ENCODE data around the gene VWA2. TPM values are rescaled to one million over a fixed set of nuclear protein-coding genes. Genes with fewer than 3 reads are reported as not detected.

VWA2 gene
- total RNA-seq, 1 donor from 2014 or later, result not detected

GRCh38 chr10:114258274-114258840, 19.3 kb downstream of the VWA2 start:
- intact Hi-C loops (cut with micrococcal nuclease), result no loop called here
- H3K36me3 ChIP-seq, result no peaks in the 10 kb centered on the region
- H3K4me3 ChIP-seq, result no peak overlapping the region

DNA sequence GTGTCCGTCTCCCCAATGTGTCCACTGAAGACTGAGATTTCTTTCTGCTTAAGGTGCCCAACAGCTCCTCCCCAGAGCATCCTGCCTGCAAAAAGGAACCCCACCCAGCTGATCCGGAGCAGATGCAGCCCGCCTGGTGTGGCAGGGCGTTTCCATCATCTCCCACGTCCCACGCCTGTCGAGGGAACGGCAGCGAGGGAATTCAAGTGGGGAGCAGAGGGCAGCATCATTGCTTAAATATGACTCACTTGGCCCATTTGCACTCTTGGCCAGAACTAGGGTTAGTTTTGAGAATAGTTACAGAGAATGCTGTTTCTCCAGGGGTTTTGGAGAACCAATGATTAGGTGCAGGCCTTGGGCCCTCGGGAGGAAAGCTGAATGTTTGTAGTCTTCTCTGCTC, 20.8 kb downstream of the VWA2 start:
- H3K4me1 ChIP-seq, result peaks cover 45% of the 10 kb centered on the region
- peak overlapping the region; percentile 42 for H3K27ac ChIP-seq (replicated peaks)
- TF ChIP-seq, protein P1, sequence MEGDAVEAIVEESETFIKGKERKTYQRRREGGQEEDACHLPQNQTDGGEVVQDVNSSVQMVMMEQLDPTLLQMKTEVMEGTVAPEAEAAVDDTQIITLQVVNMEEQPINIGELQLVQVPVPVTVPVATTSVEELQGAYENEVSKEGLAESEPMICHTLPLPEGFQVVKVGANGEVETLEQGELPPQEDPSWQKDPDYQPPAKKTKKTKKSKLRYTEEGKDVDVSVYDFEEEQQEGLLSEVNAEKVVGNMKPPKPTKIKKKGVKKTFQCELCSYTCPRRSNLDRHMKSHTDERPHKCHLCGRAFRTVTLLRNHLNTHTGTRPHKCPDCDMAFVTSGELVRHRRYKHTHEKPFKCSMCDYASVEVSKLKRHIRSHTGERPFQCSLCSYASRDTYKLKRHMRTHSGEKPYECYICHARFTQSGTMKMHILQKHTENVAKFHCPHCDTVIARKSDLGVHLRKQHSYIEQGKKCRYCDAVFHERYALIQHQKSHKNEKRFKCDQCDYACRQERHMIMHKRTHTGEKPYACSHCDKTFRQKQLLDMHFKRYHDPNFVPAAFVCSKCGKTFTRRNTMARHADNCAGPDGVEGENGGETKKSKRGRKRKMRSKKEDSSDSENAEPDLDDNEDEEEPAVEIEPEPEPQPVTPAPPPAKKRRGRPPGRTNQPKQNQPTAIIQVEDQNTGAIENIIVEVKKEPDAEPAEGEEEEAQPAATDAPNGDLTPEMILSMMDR (IDR thresholded peaks at IDR 0.05; ENCODE audit: borderline replicate concordance), result no peak
- H3K9me3 ChIP-seq (replicated peaks), result no peaks in the 10 kb centered on the region
- H3K36me3 ChIP-seq, result no peaks in the 10 kb centered on the region
- H3K27me3 ChIP-seq (ENCODE audit: low read depth), result no peaks in the 10 kb centered on the region
- intact Hi-C loops (cut with micrococcal nuclease), result no loop called here
- peak; percentile 67 for DNase-seq
- no peak overlapping the region for H3K4me3 ChIP-seq

More at GRCh38 chr10:114258274-114258840, 19.3 kb downstream of the VWA2 start:
- no peaks in the 10 kb centered on the region for H3K27me3 ChIP-seq (ENCODE audit: low read depth)
- H3K4me1 ChIP-seq, result peaks cover 32% of the 10 kb centered on the region
- H3K9me3 ChIP-seq (replicated peaks), result no peaks in the 10 kb centered on the region
- peak overlapping the region; percentile 27 for H3K27ac ChIP-seq (replicated peaks)
- no peak for DNase-seq
- TF ChIP-seq, protein P1 (IDR thresholded peaks at IDR 0.05; ENCODE audit: borderline replicate concordance), result no peak

GRCh38 chr10:114260366-114260765, 21.3 kb downstream of the VWA2 start:
- Histone ChIP-seq H3K4me1 (peaks cover 51% of the 10 kb centered on the region), H3K4me3 (no peak overlapping the region), H3K27me3 (ENCODE audit: low read depth) (no peaks in the 10 kb centered on the region), H3K9me3 (replicated peaks) (no peaks in the 10 kb centered on the region), H3K27ac (replicated peaks) (no peak overlapping the region), H3K36me3 (no peaks in the 10 kb centered on the region)
- TF ChIP-seq, protein P1 (IDR thresholded peaks at IDR 0.05; ENCODE audit: borderline replicate concordance), result no peak
- intact Hi-C loops (cut with micrococcal nuclease), result no loop called here
- no peak for DNase-seq

- intact Hi-C loops (cut with micrococcal nuclease), result no loop called here
- Histone ChIP-seq H3K9me3 (replicated peaks) (no peaks in the 10 kb centered on the region), H3K36me3 (no peaks in the 10 kb centered on the region), H3K4me1 (peaks cover 53% of the 10 kb centered on the region), H3K27ac (replicated peaks) (no peak overlapping the region), H3K4me3 (no peak overlapping the region), H3K27me3 (ENCODE audit: low read depth) (no peaks in the 10 kb centered on the region)
- DNase-seq, result no peak
- TF ChIP-seq, protein P1 (IDR thresholded peaks at IDR 0.05; ENCODE audit: borderline replicate concordance), result no peak
These were observed 22.0 kb downstream of the VWA2 start for GRCh38 chr10:114261076-114261475.

DNA sequence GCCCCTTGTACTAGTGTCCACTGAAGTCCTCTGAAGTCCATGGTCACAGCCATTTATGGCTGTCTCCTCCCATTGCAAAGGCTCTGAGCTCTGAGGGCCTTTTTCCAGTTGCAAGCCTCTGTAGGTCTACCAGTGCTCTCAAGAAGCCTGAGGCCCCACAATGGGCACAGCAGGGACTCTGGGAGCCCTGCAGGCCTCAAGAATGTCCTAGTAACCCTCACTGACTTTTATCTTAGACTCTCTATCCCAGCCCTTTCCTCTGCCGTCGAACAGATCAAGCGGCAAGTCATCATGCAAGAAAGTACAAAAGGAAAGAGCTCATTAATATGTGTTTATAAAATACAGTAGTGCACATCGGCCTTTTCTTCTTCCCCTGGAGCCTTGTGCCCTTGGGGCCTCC, 23.4 kb downstream of the VWA2 start:
- no peaks in the 10 kb centered on the region for H3K9me3 ChIP-seq (replicated peaks)
- TF ChIP-seq, protein P1 (IDR thresholded peaks at IDR 0.05; ENCODE audit: borderline replicate concordance), result no peak
- no peak for DNase-seq
- intact Hi-C loops (cut with micrococcal nuclease), result no loop called here
- no peaks in the 10 kb centered on the region for H3K36me3 ChIP-seq
- no peak overlapping the region for H3K4me3 ChIP-seq
- no peak overlapping the region for H3K27ac ChIP-seq (replicated peaks)
- peaks cover 52% of the 10 kb centered on the region for H3K4me1 ChIP-seq
- H3K27me3 ChIP-seq (ENCODE audit: low read depth), result no peaks in the 10 kb centered on the region

All from left ventricle myocardium inferior (tissue), 1 donor.